Renal cortex interstitium (tissue), 11 donors: ENCODE data around the gene AJM1. TPM values are rescaled to one million over a fixed set of nuclear protein-coding genes. Genes with fewer than 3 reads are reported as not detected.
"Not testable (repeated sequence)": the region's sequence is repeated elsewhere in the genome, so short reads cannot be mapped to it uniquely, and the experiment has no call there.

ENCODE experiments used
- DNase-seq, 11 donors: peaks; one replicate each; pipeline ENCODE4 v3.0.0-alpha.2; 2013; ENCODE audit warnings: low read depth in 9 of 11, low spot score in 4 of 11; ENCODE audit errors: extremely low read depth in 1 of 11
- polyA plus RNA-seq, 3 donors: library from polyadenylated mRNA; unstranded; fragments of 120-200 nt; gene quantifications; one replicate each; pipeline ENCODE4 v1.2.1, GENCODE V29; 2013; ENCODE audit not compliant: insufficient read length in 3 of 3

The AJM1 gene
- polyA plus RNA-seq, 3 donors = 0.64 to 1.7 (median 1.5) TPM

- no peak for DNase-seq
Observed at GRCh38 chr9:136839229-136840139, 2.8 kb upstream of the AJM1 start.

- DNase-seq = no peak
Observed at GRCh38 chr9:136840140-136840876, 2.0 kb upstream of the AJM1 start.

- peak in 3 of 11 donors; percentile 50 to 59 (median 51) for DNase-seq
Observed at GRCh38 chr9:136840877-136841645, 1.2 kb upstream of the AJM1 start.

- DNase-seq = not testable (repeated sequence)
Observed at GRCh38 chr9:136841646-136842379, 465 bp upstream of the AJM1 start.

GRCh38 chr9:136843159-136843800, 1.0 kb downstream of the AJM1 start:
- not testable (repeated sequence) for DNase-seq

GRCh38 chr9:136843801-136844740, 1.8 kb downstream of the AJM1 start:
- DNase-seq = not testable (repeated sequence)

GRCh38 chr9:136844761-136845464, 2.6 kb downstream of the AJM1 start:
- DNase-seq = no peak

- no peak for DNase-seq
Observed at GRCh38 chr9:136845465-136846260, 3.4 kb downstream of the AJM1 start.

GRCh38 chr9:136846376-136847087, 4.3 kb downstream of the AJM1 start:
- no peak for DNase-seq

GRCh38 chr9:136847088-136847825, 5.0 kb downstream of the AJM1 start:
- DNase-seq = no peak

- DNase-seq = peak in 1 of 11 donors; percentile 38
Observed at GRCh38 chr9:136847826-136848392, 5.6 kb downstream of the AJM1 start.

GRCh38 chr9:136848393-136849037, 6.2 kb downstream of the AJM1 start:
- peak in 1 of 11 donors; percentile 40 for DNase-seq

GRCh38 chr9:136849038-136849959, 7.0 kb downstream of the AJM1 start, which contains the start of gene PHPT1:
Gene PHPT1 (plus strand): TSS chr9:136849409. CDS start chr9:136849431, 22 bp downstream.
- DNase-seq = peak; percentile 94 to 99 (median 98)
